Lower lobe of right lung (tissue), 2 donors: ENCODE data around the gene MPZL3. TPM values are rescaled to one million over a fixed set of nuclear protein-coding genes. Genes with fewer than 3 reads are reported as not detected.

Experiments
- ATAC-seq, 2 donors: fragments of 200-7000 bp; cut with Tn5 transposase; one replicate each; pipeline ENCODE4 v1.9.1; 2020 to 2022; ENCODE audit warnings: mild to moderate bottlenecking in 2 of 2, moderate library complexity in 2 of 2
- DNase-seq: peaks from one replicate; pipeline ENCODE4 v3.0.0-alpha.2; 2020
- H3K27ac ChIP-seq: fragments of 200-600 bp; one replicate; pipeline ENCODE4 v1.8.0; 2022
- H3K27me3 ChIP-seq: fragments of 200-600 bp; one replicate; pipeline ENCODE4 v1.8.0; 2022; ENCODE audit warnings: low read depth
- H3K36me3 ChIP-seq: fragments of 200-600 bp; one replicate; pipeline ENCODE4 v1.8.0; 2022; ENCODE audit warnings: mild to moderate bottlenecking
- H3K4me1 ChIP-seq: fragments of 200-600 bp; one replicate; pipeline ENCODE4 v1.8.0; 2022
- H3K4me3 ChIP-seq: fragments of 200-600 bp; one replicate; pipeline ENCODE4 v1.8.0; 2022; ENCODE audit warnings: mild to moderate bottlenecking
- H3K9me3 ChIP-seq: fragments of 200-600 bp; one replicate; pipeline ENCODE4 v1.8.0; 2022
- intact Hi-C: fragments of 100-400 bp; cut with DNase I; formaldehyde crosslinking; loops from one replicate; pipeline ENCODE4 v1.11.0; 2022
- total RNA-seq: library from RNA; stranded (reverse); fragmentation: NEBNext Ultra II Directional; extraction: Animal tissue kit (Norgen Biotek cat#: 25700); gene quantifications from one replicate; pipeline ENCODE4 v1.2.1, GENCODE V29; 2021
- TF ChIP-seq, protein P1 (sequence below): fragments of 200-600 bp; IDR thresholded peaks from one replicate; pipeline ENCODE4 v1.8.0; 2022; ENCODE audit warnings: antibody characterized with exemption, mild to moderate bottlenecking
- donor health status: DM: no; HTN: yes; CAD: no; lungs with severe emphysema.

Gene MPZL3
- total RNA-seq, 1 donor from 2014 or later, result 12.8 TPM

DNA sequence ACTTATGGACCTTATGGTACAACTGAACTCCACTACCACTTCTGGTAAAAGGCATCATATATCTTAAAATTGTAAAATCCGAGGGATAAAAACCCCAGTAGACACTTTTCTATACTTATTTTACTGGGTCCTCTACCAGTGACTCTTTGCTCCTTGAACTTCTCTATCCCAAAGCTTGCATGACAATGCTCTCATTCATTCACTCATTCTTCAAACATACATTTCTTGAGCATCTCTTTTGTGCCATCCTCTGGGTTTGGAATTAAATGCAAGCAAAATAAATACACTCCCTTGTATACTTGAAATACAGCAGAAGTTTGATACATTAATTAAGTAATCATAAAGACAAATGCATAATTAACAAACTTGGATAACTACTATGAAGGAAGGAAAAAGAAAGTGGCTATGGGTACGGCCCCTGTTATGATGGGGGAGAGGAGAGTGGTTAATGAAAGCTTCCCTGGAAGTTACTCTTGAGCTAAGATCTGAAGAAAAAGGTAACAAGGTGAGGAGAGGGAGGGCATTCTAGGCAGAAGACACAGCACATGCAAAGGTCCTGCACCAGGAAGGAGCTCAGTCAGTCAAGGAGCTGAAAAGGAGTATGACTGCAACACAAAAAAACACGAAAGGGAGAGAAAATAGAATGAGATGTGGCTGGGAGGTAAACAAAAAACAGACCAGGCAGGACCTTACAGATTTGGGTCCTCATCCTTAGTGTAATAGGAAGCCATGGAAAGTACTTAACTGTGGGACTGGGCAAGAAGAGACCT is 8.0 kb downstream of the MPZL3 start:
- DNase-seq, result no peak
- no peak overlapping the region for H3K27ac ChIP-seq
- TF ChIP-seq, protein P1, sequence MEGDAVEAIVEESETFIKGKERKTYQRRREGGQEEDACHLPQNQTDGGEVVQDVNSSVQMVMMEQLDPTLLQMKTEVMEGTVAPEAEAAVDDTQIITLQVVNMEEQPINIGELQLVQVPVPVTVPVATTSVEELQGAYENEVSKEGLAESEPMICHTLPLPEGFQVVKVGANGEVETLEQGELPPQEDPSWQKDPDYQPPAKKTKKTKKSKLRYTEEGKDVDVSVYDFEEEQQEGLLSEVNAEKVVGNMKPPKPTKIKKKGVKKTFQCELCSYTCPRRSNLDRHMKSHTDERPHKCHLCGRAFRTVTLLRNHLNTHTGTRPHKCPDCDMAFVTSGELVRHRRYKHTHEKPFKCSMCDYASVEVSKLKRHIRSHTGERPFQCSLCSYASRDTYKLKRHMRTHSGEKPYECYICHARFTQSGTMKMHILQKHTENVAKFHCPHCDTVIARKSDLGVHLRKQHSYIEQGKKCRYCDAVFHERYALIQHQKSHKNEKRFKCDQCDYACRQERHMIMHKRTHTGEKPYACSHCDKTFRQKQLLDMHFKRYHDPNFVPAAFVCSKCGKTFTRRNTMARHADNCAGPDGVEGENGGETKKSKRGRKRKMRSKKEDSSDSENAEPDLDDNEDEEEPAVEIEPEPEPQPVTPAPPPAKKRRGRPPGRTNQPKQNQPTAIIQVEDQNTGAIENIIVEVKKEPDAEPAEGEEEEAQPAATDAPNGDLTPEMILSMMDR, result no peak

DNA sequence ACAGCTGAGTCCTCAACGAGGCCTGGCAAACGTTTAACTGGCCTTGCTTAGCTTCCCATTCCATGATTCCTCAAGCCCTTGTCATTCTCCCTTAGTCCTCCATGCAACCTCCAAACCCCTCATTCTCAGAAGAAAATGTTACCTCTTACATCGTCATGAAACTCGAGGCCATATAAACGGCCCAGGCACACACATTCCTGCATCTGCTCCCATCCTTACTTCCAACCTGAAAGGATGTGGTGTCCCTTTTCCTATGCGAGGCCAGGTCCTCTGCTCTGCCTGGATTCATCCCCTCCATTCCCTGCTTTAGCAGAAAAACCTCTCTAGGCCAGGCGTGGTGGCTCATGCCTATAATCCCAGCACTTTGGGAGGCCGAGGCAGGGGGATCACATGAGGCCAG is 9.0 kb downstream of the MPZL3 start:
- TF ChIP-seq, protein P1, result no peak
- intact Hi-C loops, result no loop called here
- DNase-seq, result no peak
- peaks cover 60% of the 10 kb centered on the region for H3K4me1 ChIP-seq
- no peaks in the 10 kb centered on the region for H3K27me3 ChIP-seq
- no peak for ATAC-seq
- no peaks in the 10 kb centered on the region for H3K9me3 ChIP-seq
- no peak overlapping the region for H3K4me3 ChIP-seq
- no peaks in the 10 kb centered on the region for H3K36me3 ChIP-seq
- H3K27ac ChIP-seq, result no peak overlapping the region

More for the DNA sequence above, 8.0 kb downstream of the MPZL3 start:
- Histone ChIP-seq H3K36me3 (no peaks in the 10 kb centered on the region), H3K4me1 (peaks cover 50% of the 10 kb centered on the region), H3K9me3 (no peaks in the 10 kb centered on the region), H3K27me3 (no peaks in the 10 kb centered on the region), H3K4me3 (no peak overlapping the region)
- ATAC-seq, result no peak
- intact Hi-C loops, result no loop called here

DNA sequence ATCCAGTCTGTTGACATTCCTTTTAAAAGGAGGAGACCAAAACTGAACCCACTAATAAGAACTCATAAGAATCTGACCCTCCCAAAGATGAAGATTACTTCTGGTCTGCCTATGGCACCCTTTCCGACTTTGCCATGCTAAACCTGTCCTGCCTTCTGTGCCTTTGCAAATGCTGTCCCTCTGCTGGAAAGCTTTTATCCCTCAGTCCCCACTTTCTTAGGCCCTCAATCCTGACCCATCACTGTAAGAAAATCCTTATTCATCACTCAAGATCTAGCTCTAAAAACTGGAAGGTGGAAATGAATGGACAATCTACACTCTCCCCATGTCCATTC is 10.4 kb downstream of the MPZL3 start:
- intact Hi-C loops, result no loop called here
- no peak for ATAC-seq
- no peak for DNase-seq
- peak overlapping the region; percentile 78 for H3K27ac ChIP-seq
- no peaks in the 10 kb centered on the region for H3K36me3 ChIP-seq
- H3K4me3 ChIP-seq, result no peak overlapping the region
- no peaks in the 10 kb centered on the region for H3K9me3 ChIP-seq
- no peaks in the 10 kb centered on the region for H3K27me3 ChIP-seq
- TF ChIP-seq, protein P1, result no peak
- H3K4me1 ChIP-seq, result peaks cover 62% of the 10 kb centered on the region

DNA sequence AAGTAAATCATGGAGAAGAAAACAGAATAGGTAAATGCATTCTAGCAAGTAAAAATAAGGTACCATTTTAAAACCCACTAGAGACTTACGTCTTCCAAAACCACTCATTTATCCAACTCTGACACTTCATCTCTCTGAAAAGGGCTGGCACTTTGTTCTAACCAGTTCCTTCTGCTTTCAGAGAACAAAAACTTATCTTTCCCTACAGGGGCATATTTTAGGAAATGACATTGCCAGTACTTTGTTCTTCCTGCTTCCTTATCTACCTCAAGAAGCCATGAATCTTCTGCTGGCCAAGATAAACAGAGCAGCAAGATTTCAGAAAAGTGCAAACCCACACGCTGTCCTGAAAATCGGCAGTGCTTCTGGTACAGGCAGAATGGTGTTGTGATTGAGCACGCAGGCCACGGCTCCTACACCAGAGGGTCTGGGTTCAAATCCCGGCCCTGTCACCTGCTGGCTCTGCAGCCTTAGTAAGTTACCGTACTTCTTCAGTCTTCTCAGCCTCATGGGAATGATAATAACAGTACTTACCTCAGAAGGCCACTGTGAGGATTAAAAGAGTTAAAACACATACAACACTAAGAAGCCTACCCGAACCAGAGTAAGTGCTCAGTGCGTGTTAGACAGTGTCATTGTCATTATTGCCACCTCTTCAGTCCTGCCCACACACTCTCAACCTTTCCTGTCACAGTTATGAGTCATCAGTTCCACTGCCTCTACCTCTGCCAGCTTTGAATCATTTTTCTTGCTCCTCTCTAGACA is 11.0 kb downstream of the MPZL3 start:
- Histone ChIP-seq H3K9me3 (no peaks in the 10 kb centered on the region), H3K4me1 (peaks cover 60% of the 10 kb centered on the region), H3K27me3 (no peaks in the 10 kb centered on the region), H3K4me3 (no peak overlapping the region), H3K36me3 (no peaks in the 10 kb centered on the region), H3K27ac (peak overlapping the region; percentile 78)
- peak; percentile 84 to 90 for ATAC-seq
- intact Hi-C loops, result no loop called here
- peak; percentile 52 for DNase-seq
- TF ChIP-seq, protein P1, result no peak

- Histone ChIP-seq H3K36me3 (no peaks in the 10 kb centered on the region), H3K27me3 (no peaks in the 10 kb centered on the region), H3K4me1 (peaks cover 60% of the 10 kb centered on the region), H3K9me3 (no peaks in the 10 kb centered on the region), H3K4me3 (no peak overlapping the region), H3K27ac (peak overlapping the region; percentile 42)
- intact Hi-C loops, result no loop called here
- TF ChIP-seq, protein P1, result no peak
- DNase-seq (no peak), ATAC-seq (no peak)
Observed at GRCh38 chr11:118239509-118240205, 12.5 kb downstream of the MPZL3 start.
